ENCODE data around the gene TEKT1. TPM values are rescaled to one million over a fixed set of nuclear protein-coding genes. Genes with fewer than 3 reads are reported as not detected.
"Not testable (repeated sequence)": the region's sequence is repeated elsewhere in the genome, so short reads cannot be mapped to it uniquely, and the experiment has no call there.

The TEKT1 gene
- total and polyA plus RNA-seq, 7 donors = not detected

DNA sequence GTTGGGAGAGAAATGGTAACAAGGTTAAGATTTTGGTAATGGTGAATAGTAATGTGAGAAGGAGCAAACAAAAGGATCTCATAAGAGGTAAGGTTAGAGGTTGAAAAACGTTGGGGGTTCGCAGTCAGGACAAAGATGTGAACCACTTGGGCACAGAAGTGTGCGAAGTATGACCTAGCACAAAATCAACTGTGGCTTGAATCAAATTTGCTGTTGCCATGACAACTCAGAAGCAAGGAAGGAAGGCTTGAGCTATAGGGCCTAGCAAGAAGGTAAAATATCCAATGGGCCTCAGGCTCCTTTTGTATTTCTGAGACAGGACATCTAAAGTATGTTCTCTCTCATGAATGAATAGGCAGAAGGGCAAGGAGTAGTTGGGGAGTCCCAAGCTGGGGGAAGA is 24.5 kb upstream of the TEKT1 start:
- H3K36me3 ChIP-seq = no peaks in the 10 kb centered on the region
- 80 to 85% methylated on average over 3 of the region's 3 CpGs for WGBS, 2 donors
- intact Hi-C loops (cut with DNase I) = no loop called here

DNA sequence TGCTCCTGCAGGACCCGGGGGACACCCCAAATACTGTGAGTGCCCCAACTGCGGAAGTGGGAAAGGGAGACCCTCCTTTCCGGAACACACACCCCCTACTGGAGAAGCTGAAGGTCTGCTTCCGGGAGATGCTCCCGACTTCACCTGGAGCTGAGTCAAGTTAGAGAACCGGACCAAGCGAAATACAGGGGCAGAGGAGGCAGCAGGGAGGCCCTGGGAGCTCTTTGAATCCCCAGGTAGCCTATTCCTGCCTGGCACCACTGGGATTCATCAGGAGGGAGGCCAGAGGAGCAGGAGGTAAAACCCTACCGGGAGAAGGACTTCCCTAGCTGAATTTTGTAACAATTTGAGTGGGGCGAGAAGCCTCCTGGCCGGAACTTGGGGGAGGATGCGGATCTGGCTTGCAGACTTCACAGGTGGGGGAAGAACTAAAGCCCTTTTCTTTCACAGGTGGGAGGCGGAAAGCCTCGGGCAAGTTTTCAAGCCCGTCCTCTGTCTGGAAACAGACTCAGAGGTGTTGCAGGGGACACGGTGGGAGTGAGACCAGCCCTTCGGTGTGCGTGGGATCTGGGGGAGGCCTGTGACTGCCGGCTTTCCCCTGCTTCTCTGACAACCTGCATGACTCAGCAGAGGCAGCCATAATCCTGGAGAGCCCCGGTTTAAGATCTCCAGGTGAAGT is 22.4 kb upstream of the TEKT1 start:
- Histone ChIP-seq H3K4me1 (no peaks in the 10 kb centered on the region), H3K27ac (no peak overlapping the region), H3K4me3 (no peak overlapping the region), H3K36me3 (no peaks in the 10 kb centered on the region), H3K9me3 (no peaks in the 10 kb centered on the region), H3K27me3 (peaks cover 3 to 25% (median 6%) of the 10 kb centered on the region in 3 donors)
- WGBS, 2 donors = 26 to 39% methylated on average over 19 of the region's 19 CpGs
- TF ChIP-seq EP300 (IDR thresholded peaks at IDR 0.05) (no peak), POLR2AphosphoS5 (IDR thresholded peaks at IDR 0.05) (no peak), POLR2A (IDR thresholded peaks at IDR 0.05) (no peak)
- TF ChIP-seq, protein P1, sequence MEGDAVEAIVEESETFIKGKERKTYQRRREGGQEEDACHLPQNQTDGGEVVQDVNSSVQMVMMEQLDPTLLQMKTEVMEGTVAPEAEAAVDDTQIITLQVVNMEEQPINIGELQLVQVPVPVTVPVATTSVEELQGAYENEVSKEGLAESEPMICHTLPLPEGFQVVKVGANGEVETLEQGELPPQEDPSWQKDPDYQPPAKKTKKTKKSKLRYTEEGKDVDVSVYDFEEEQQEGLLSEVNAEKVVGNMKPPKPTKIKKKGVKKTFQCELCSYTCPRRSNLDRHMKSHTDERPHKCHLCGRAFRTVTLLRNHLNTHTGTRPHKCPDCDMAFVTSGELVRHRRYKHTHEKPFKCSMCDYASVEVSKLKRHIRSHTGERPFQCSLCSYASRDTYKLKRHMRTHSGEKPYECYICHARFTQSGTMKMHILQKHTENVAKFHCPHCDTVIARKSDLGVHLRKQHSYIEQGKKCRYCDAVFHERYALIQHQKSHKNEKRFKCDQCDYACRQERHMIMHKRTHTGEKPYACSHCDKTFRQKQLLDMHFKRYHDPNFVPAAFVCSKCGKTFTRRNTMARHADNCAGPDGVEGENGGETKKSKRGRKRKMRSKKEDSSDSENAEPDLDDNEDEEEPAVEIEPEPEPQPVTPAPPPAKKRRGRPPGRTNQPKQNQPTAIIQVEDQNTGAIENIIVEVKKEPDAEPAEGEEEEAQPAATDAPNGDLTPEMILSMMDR (IDR thresholded peaks at IDR 0.05) = no peak
- intact Hi-C loops (cut with DNase I) = no loop called here
- no peak for DNase-seq

More for the DNA sequence above, 24.5 kb upstream of the TEKT1 start:
- no peak for DNase-seq
- Histone ChIP-seq H3K27ac (no peak overlapping the region), H3K9me3 (no peaks in the 10 kb centered on the region), H3K27me3 (peaks cover 0 to 21% (median 3%) of the 10 kb centered on the region in 3 donors), H3K4me1 (no peaks in the 10 kb centered on the region), H3K4me3 (no peak overlapping the region)
- no peak for TF ChIP-seq POLR2AphosphoS5 (IDR thresholded peaks at IDR 0.05)
- TF ChIP-seq, protein P1 (IDR thresholded peaks at IDR 0.05) = no peak
- TF ChIP-seq POLR2A (IDR thresholded peaks at IDR 0.05) = no peak
- TF ChIP-seq EP300 (IDR thresholded peaks at IDR 0.05) = no peak

DNA sequence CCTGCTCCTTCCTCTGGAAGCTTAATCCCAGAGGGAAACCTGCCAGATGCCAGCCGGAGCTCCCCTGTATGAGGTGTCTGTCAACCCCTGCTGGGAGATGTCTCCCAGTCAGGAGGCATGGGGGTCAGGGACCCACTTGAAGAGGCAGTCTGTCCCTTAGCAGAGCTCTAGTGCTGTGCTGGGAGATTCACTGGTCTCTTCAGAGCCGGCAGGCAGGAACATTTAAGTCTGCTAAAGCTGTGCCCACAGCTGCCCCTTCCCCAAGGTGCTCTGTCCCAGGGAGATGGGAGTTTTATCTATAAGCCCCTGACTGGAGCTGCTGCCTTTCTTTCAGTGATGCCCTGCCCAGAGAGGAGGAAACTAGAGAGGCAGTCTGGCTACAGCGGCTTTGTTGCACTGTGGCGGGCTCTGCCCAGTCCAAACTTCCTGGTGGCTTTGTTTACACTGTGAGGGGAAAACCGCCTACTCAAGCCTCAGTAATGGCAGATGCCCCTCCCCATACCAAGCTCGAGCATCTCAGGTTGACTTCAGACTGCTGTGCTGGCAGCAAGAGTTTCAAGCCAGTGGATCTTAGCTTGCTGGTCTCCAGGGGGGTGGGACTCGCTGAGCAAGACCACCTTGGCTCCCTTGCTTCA is 17.1 kb upstream of the TEKT1 start:
- not testable (repeated sequence) for H3K9me3 ChIP-seq, H3K4me1 ChIP-seq, DNase-seq, H3K27ac ChIP-seq, H3K4me3 ChIP-seq, H3K36me3 ChIP-seq
- intact Hi-C loops (cut with DNase I) = loop anchor here (10.0 kb wide), 1 partner anchor 156 kb away; no protein-coding TSS in a partner anchor
- H3K27me3 ChIP-seq = peaks cover 0 to 17% (median 10%) of the 10 kb centered on the region in 3 donors
- 36 to 66% methylated on average over 7 of the region's 7 CpGs for WGBS, 2 donors

DNA sequence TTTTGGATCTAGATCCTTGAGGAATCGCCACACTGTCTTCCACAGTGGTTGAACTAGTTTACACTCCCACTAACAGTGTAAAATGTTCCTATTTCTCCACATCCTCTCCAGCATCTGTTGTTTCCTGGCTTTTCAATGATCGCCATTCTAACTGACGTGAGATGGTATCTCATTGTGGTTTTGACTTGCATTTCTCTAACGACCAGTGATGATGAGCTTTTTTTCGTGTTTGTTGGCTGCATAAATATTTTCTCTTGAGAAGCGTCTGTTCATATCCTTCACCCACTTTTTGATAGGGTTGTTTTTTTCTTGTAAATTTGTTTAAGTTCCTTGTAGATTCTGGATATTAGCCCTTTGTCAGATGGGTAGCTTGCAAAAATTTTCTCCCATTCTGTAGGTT is 14.6 kb upstream of the TEKT1 start:
- H3K27ac ChIP-seq, DNase-seq, H3K4me1 ChIP-seq, H3K4me3 ChIP-seq, H3K9me3 ChIP-seq, H3K36me3 ChIP-seq: not testable (repeated sequence)
- peaks cover 0 to 24% (median 15%) of the 10 kb centered on the region in 3 donors for H3K27me3 ChIP-seq
- 54 to 69% methylated on average over 6 of the region's 6 CpGs for WGBS, 2 donors
- intact Hi-C loops (cut with DNase I) = loop anchor here (10.0 kb wide), 1 partner anchor 159 kb away; no protein-coding TSS in a partner anchor

DNA sequence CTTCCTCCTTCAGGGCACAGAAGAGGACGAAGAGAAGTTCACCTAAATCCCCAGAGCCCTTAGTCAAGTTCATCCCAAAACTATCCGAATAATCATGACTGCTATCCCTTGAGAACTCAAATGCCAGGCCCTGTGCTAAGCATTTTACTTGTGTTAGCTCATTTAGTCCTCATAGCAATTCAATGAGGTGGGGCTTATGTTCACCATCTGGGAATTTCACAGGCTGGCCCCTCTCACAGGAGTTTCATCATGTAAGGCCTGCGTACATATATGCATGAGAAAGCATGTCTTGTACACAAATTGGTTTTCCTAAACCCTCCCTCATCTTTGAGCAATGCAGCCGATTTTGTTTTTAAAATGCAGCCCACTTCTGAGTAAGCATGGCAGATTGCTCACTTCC is 12.9 kb upstream of the TEKT1 start:
- WGBS, 2 donors = 80 to 83% methylated on average over 4 of the region's 4 CpGs
- intact Hi-C loops (cut with DNase I) = loop anchor here (10.0 kb wide), 1 partner anchor 160 kb away; no protein-coding TSS in a partner anchor
- not testable (repeated sequence) for DNase-seq, H3K4me1 ChIP-seq, H3K9me3 ChIP-seq, H3K27ac ChIP-seq, H3K36me3 ChIP-seq, H3K4me3 ChIP-seq
- peaks cover 0 to 32% (median 16%) of the 10 kb centered on the region in 3 donors for H3K27me3 ChIP-seq

DNA sequence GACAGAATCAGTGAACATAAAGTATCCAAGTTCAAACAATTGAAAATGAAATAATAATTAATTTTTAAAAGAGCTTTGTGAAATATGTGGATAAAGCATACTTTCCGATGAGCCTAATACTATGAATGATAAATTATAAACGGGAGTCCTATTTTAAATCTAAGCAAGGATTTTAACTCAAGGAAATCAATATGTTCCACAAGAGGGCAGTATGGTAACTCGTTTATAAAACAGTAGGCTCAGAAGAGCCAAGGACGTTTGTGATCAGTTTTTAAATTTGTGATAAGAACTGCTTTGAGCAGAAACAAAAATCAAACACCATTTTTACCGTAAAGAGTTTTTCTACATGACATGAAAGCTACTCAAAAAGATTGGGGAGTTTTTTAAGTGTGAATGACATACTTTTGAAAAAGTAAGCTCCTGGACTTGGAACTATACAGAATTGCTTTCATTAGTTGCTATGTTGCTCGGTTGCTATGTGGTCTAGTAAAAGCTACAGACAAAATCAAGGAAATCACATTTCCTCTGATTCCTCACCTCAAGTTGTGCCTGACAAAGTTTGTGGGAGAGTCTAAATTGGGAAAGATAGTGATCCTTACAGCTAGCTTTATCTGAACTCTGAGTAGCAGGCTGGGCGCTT is 11.8 kb upstream of the TEKT1 start:
- intact Hi-C loops (cut with DNase I) = loop anchor here (2.0 to 10.0 kb wide), 2 partner anchors 161 to 177 kb away; no protein-coding TSS in a partner anchor
- DNase-seq = no peak
- Histone ChIP-seq H3K36me3 (no peaks in the 10 kb centered on the region), H3K27me3 (peaks cover 0 to 28% (median 7%) of the 10 kb centered on the region in 3 donors), H3K4me1 (no peaks in the 10 kb centered on the region), H3K27ac (no peak overlapping the region), H3K4me3 (no peak overlapping the region), H3K9me3 (no peaks in the 10 kb centered on the region)
- WGBS, 2 donors = 17 to 23% methylated on average over 7 of the region's 7 CpGs
- TF ChIP-seq POLR2AphosphoS5 (IDR thresholded peaks at IDR 0.05) (no peak), EP300 (IDR thresholded peaks at IDR 0.05) (no peak)
- TF ChIP-seq, protein P1 (IDR thresholded peaks at IDR 0.05) = peak in 2 of 4 experiments; percentile 22 to 53

DNA sequence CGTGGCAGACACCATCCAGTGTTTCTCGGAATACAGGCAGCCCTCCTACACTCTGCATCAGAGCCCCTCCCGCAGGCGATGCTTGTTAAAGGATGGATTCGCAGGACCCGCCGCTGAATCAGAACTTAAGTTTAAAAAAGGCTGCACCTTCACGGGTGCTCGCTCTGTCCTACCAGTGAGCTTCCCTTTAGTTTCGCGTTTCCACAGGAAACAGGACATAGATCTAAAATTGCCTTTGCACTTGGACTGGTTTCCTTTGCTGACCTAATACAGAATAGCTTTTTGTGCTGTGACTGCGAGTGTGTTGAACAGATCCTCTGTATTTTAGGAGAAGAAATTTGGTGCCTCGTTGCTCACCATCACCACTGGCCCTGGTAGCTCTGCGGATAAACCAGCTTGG is 10.2 kb upstream of the TEKT1 start:
- H3K27ac ChIP-seq, DNase-seq, H3K4me1 ChIP-seq, H3K4me3 ChIP-seq, H3K36me3 ChIP-seq, H3K9me3 ChIP-seq: not testable (repeated sequence)
- intact Hi-C loops (cut with DNase I) = loop anchor here (2.0 to 10.0 kb wide), 2 partner anchors 163 to 175 kb away; no protein-coding TSS in a partner anchor
- H3K27me3 ChIP-seq = peaks cover 0 to 39% (median 7%) of the 10 kb centered on the region in 3 donors
- 23 to 38% methylated on average over 9 of the region's 14 CpGs for WGBS, 2 donors
